GM12878 (cell line): ENCODE data around the gene EMP2. TPM values are rescaled to one million over a fixed set of nuclear protein-coding genes. Genes with fewer than 3 reads are reported as not detected.

Experiments used
- ATAC-seq: fragments of 200-7000 bp; cut with Tn5 transposase; 3 replicates; pipeline ENCODE4 v1.9.1; 2020; ENCODE audit warnings: mild to moderate bottlenecking, moderate library complexity
- BruUV-seq: library from RNA; stranded (reverse); fragments of 400-500 nt; replicated peaks from 2 replicates; lab custom pipeline; 2021; lab: Mats Ljungman, UMichigan
- CTCF ChIA-PET: fragments of 300-600 bp; sonication (Branson Sonifier 250); formaldehyde crosslinking; extraction: SDS; loops from one replicate; lab custom pipeline; 2021; ENCODE audit warnings: inconsistent platforms; lab: Yijun Ruan, JAX
- POLR2A ChIA-PET: fragments of 350-600 bp; formaldehyde crosslinking; extraction: SDS; loops from one replicate; lab custom pipeline; 2021; ENCODE audit warnings: inconsistent platforms; lab: Charles Lee
- RAD21 ChIA-PET: fragments of 300-600 bp; sonication (Branson Sonifier 250); formaldehyde crosslinking; loops from one replicate; lab custom pipeline; 2023; ENCODE audit warnings: antibody characterized with exemption; ENCODE audit not compliant: unreplicated experiment; lab: Charles Lee
- SMC1A ChIA-PET: fragments of 300-600 bp; sonication (Branson Sonifier 250); formaldehyde crosslinking; loops from one replicate; lab custom pipeline; 2023; ENCODE audit not compliant: unreplicated experiment, uncharacterized antibody; lab: Charles Lee
- DNase-seq: peaks from one replicate; pipeline ENCODE4 v3.0.0-alpha.2; 2011; ENCODE audit warnings: low read depth, low spot score
- FAIRE-seq: peaks from 3 replicates; lab custom pipeline; 2011; peaks lifted over from hg19 to GRCh38; lab: Jason Lieb, UNC
- H2AFZ ChIP-seq: 2 replicates; pipeline ENCODE4 v1.6.0; 2011; ENCODE audit warnings: low read depth, low read length, control low read depth; ENCODE audit not compliant: control insufficient read depth
- H3K27ac ChIP-seq: 2 replicates; pipeline ENCODE4 v1.5.1; 2011; ENCODE audit warnings: control low read depth; ENCODE audit not compliant: control insufficient read depth, insufficient read depth
- H3K27me3 ChIP-seq, 2 experiments: replicated peaks in 1 of 2; 2 replicates each; pipeline versions ENCODE4 v1.6.0 to v1.6.1; 2011; ENCODE audit warnings: low read length in 1 of 2; ENCODE audit not compliant: control insufficient read depth in 2 of 2, insufficient read depth in 2 of 2
- H3K36me3 ChIP-seq, 2 experiments: 2 replicates each; pipeline ENCODE4 v1.5.1; 2011; ENCODE audit warnings: low read length in 1 of 2; ENCODE audit not compliant: control insufficient read depth in 2 of 2, insufficient read depth in 2 of 2
- H3K4me1 ChIP-seq: 2 replicates; pipeline ENCODE4 v1.6.1; 2011; ENCODE audit warnings: mild to moderate bottlenecking, low read length, moderate library complexity, mixed read lengths; ENCODE audit not compliant: control insufficient read depth, insufficient read depth
- H3K4me2 ChIP-seq: 2 replicates; pipeline ENCODE4 v1.6.0; 2011; ENCODE audit warnings: control low read depth; ENCODE audit not compliant: control insufficient read depth, insufficient read depth
- H3K4me3 ChIP-seq: fragments of 200-600 bp; sonication (generic); 2 replicates; pipeline ENCODE4 v1.5.1; 2016
- H3K79me2 ChIP-seq: 2 replicates; pipeline ENCODE4 v1.6.0; 2011; ENCODE audit warnings: low read length; ENCODE audit not compliant: control insufficient read depth, insufficient read depth
- H3K9ac ChIP-seq: 2 replicates; pipeline ENCODE4 v1.8.0; 2011; ENCODE audit warnings: low read length, control low read depth, mixed read lengths; ENCODE audit not compliant: control insufficient read depth, insufficient read depth
- H3K9me3 ChIP-seq: replicated peaks from 3 replicates; pipeline ENCODE4 v1.5.1; 2011; ENCODE audit warnings: mild to moderate bottlenecking, low read length; ENCODE audit not compliant: control insufficient read depth, insufficient read depth
- H4K20me1 ChIP-seq: 2 replicates; pipeline ENCODE4 v1.6.0; 2011; ENCODE audit not compliant: control insufficient read depth, insufficient read depth
- BMI1 ChIP-seq: fragments of 450-650 bp; IDR thresholded peaks from 2 replicates; pipeline ENCODE4 v1.6.1; 2016; ENCODE audit warnings: mild to moderate bottlenecking, moderate library complexity, borderline replicate concordance
- CBX5 ChIP-seq: sonication (generic); IDR thresholded peaks from 2 replicates; pipeline ENCODE4 v1.6.1; 2016; ENCODE audit warnings: low read depth, moderate library complexity, mild to moderate bottlenecking, inconsistent platforms
- E2F8 ChIP-seq: fragments of 450-650 bp; IDR thresholded peaks from 2 replicates; pipeline ENCODE4 v1.6.1; 2018; ENCODE audit warnings: mild to moderate bottlenecking, low read depth, moderate library complexity; ENCODE audit not compliant: partially characterized antibody
- IRF4 ChIP-seq: IDR thresholded peaks from 2 replicates; pipeline ENCODE4 v1.6.1; 2011; ENCODE audit warnings: low read depth, low read length
- KDM1A ChIP-seq: fragments of 200-600 bp; sonication (generic); IDR thresholded peaks from 2 replicates; pipeline ENCODE4 v1.6.1; 2016; ENCODE audit warnings: borderline replicate concordance
- NBN ChIP-seq: fragments of 450-650 bp; IDR thresholded peaks from 2 replicates; pipeline ENCODE4 v1.6.1; 2016
- NRF1 ChIP-seq: conservative IDR thresholded peaks from 2 replicates; pipeline ENCODE4 v1.6.1; 2011; ENCODE audit warnings: mild to moderate bottlenecking, low read depth, low read length, improper control_type of control experiment
- PML ChIP-seq: IDR thresholded peaks from 2 replicates; pipeline ENCODE4 v1.6.1; 2012; ENCODE audit warnings: low read length, inconsistent platforms
- ZNF207 ChIP-seq: fragments of 450-650 bp; IDR thresholded peaks from 2 replicates; pipeline ENCODE4 v1.6.1; 2014; ENCODE audit warnings: antibody characterized with exemption, mild to moderate bottlenecking, borderline replicate concordance
- WGBS: methylation state at CpG from one replicate; pipeline ENCODE4 v1.1.6; 2016; ENCODE audit warnings: low lambda C conversion rate; ENCODE audit not compliant: insufficient replicate concordance, insufficient coverage; ENCODE audit errors: missing lambda C conversion rate; 5-methylcytosine and 5-hydroxymethylcytosine counted together
- in situ Hi-C: fragments of 300-500 bp; cut with MboI; formaldehyde crosslinking; loops from 9 replicates; pipeline ENCODE4 v1.14.3; 2018; ENCODE audit warnings: mixed read lengths
- intact Hi-C: fragments of 100-400 bp; cut with micrococcal nuclease; formaldehyde crosslinking; loops from one replicate; pipeline ENCODE4 v1.14.2; 2022; ENCODE audit not compliant: unreplicated experiment
- polyA plus RNA-seq, 11 experiments: library from polyadenylated mRNA; depleted of rRNA in 4 of 11; unstranded in 6 of 11; stranded (reverse) in 5 of 11; fragments of >200 nt; fragmentation: Nextera tagmentation in 4 of 11; fragmentation: Illumina TruSeq in 1 of 11; extraction: Ambion mirVana in 4 of 11; extraction: Trizol in 1 of 11; gene quantifications; 1 replicate in 1 of 11; 2 replicates in 10 of 11; pipeline versions ENCODE4 v1.2.1 to v1.2.3, GENCODE V29; 2011 to 2016; ENCODE audit warnings: inconsistent platforms in 2 of 11, missing spikeins in 2 of 11, low read depth in 1 of 11
- total RNA-seq, 4 experiments: library from RNA; depleted of rRNA in 3 of 4; stranded (reverse); fragments of >200 nt in 3 of 4; fragmentation: Illumina TruSeq in 1 of 4; extraction: Trizol in 1 of 4; gene quantifications; 2 replicates each; pipeline versions ENCODE4 v1.2.1 to v1.2.3, GENCODE V29; 2013 to 2021
- TF ChIP-seq, protein P1 (sequence below): fragments of 450-650 bp; IDR thresholded peaks from 2 replicates; pipeline ENCODE4 v1.6.1; 2016; ENCODE audit warnings: mild to moderate bottlenecking

Gene EMP2
- total and polyA plus RNA-seq, 10 of the 15 experiments (the other 5 are each of a cell fraction or from before 2014, with no cell fraction given): 0.41 to 10.4 (median 3.8) TPM

DNA sequence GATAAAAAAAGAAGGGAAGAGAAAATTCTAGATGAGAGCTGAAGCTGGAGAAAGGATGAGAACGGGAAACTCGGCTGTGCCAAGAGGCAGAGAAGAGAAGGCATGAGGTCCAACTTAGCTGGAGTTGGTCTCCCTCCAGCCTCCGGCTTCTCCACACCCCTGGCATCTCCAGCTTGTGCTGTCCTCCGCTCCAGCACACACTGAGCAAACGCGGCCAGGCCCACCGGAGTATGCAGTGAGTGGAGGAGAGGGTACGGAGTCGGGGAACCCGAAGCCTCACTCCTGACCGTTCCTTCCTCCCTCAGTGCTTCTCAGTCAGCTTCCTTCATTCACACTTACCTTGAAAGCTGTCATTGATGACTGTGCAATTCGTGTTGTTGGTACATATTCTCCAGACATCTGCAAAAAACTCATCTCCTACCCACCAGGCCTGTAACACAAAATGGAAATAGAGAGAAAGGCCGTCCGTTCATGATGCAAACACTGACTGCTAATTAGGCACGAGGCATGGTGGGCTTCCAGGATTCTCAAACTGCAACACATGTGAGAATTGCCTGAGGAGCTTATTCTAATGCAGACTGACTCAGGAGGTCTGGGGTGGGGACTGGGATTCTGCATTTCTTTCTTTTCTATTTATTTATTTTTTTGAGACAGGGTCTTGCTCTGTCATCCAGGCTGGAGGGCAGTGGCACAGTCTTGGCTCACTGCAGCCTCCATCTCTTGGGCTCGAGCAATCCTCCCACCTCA is 37.0 kb downstream of the EMP2 start:
- ChIA-PET CTCF (interaction anchor here (1.1 to 1.3 kb wide), 3 partner anchors 11 to 40 kb away, joined by 3 to 6 read pairs (median 4); no protein-coding TSS in a partner anchor), RAD21 (no interaction called here), SMC1A (interaction anchor here (0.5 to 0.7 kb wide), 2 partner anchors 9 to 28 kb away, joined by 3 to 4 read pairs; no protein-coding TSS in a partner anchor), POLR2A (no interaction called here)
- Histone ChIP-seq H2AFZ (no peak overlapping the region), H3K9ac (no peak overlapping the region), H3K27me3 (no peaks in the 10 kb centered on the region; a peak in 1 of 4 replicates), H4K20me1 (no peaks in the 10 kb centered on the region), H3K36me3 (no peaks in the 10 kb centered on the region), H3K79me2 (no peaks in the 10 kb centered on the region), H3K27ac (no peak overlapping the region), H3K4me2 (no peak overlapping the region), H3K4me3 (no peak overlapping the region), H3K4me1 (no peaks in the 10 kb centered on the region), H3K9me3 (peaks cover 2% of the 10 kb centered on the region; the same call in 1 of the 3 replicates)
- ATAC-seq: no peak
- no TSS peak for BruUV-seq
- in situ Hi-C loops: no loop called here
- 36% methylated on average over 12 of the region's 16 CpGs for WGBS
- no peak for TF ChIP-seq ZNF207
- TF ChIP-seq BMI1: no peak
- TF ChIP-seq, protein P1, sequence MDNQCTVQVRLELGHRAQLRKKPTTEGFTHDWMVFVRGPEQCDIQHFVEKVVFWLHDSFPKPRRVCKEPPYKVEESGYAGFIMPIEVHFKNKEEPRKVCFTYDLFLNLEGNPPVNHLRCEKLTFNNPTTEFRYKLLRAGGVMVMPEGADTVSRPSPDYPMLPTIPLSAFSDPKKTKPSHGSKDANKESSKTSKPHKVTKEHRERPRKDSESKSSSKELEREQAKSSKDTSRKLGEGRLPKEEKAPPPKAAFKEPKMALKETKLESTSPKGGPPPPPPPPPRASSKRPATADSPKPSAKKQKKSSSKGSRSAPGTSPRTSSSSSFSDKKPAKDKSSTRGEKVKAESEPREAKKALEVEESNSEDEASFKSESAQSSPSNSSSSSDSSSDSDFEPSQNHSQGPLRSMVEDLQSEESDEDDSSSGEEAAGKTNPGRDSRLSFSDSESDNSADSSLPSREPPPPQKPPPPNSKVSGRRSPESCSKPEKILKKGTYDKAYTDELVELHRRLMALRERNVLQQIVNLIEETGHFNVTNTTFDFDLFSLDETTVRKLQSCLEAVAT: no peak
- no peak for TF ChIP-seq KDM1A
- no peak for TF ChIP-seq CBX5
- no peak for TF ChIP-seq NRF1
- no peak for TF ChIP-seq E2F8
- TF ChIP-seq NBN: no peak
- TF ChIP-seq IRF4: no peak
- no peak for TF ChIP-seq PML
- DNase-seq: no peak
- no peak for FAIRE-seq
- intact Hi-C loops: no loop called here
